AG04450 (cell line): ENCODE measurements around the gene CCDC172. TPM values are rescaled to one million over a fixed set of nuclear protein-coding genes. Genes with fewer than 3 reads are reported as not detected.

Experiments
- CTCF ChIA-PET: fragments of 300-600, 350-600 bp; formaldehyde crosslinking; extraction: SDS; loops from one replicate; lab custom pipeline; 2022; ENCODE audit warnings: antibody characterized with exemption, inconsistent platforms; lab: Charles Lee
- POLR2A ChIA-PET: fragments of 350-600 bp; formaldehyde crosslinking; extraction: SDS; loops from one replicate; lab custom pipeline; 2021; ENCODE audit warnings: antibody characterized with exemption, inconsistent platforms; lab: Yijun Ruan, JAX
- DNase-seq: peaks from one replicate; pipeline ENCODE4 v3.0.0-alpha.2; 2011; ENCODE audit warnings: low read depth, low spot score
- H3K27ac ChIP-seq: one replicate; pipeline ENCODE4 v1.5.1; 2012; ENCODE audit warnings: low read depth, low read length, control low read depth
- H3K27me3 ChIP-seq: one replicate; pipeline ENCODE4 v1.6.0; 2012; ENCODE audit warnings: low read length; ENCODE audit not compliant: control insufficient read depth, insufficient read depth
- H3K4me3 ChIP-seq: 2 replicates; pipeline ENCODE4 v1.5.1; 2011; ENCODE audit warnings: mild to moderate bottlenecking, low read depth, low read length, control low read depth
- H3K9me3 ChIP-seq: 2 replicates; pipeline ENCODE4 v1.5.1; 2012; ENCODE audit warnings: low read length; ENCODE audit not compliant: control insufficient read depth, insufficient read depth
- polyA plus RNA-seq: library from polyadenylated mRNA; depleted of rRNA; stranded (reverse); fragments of >200 nt; gene quantifications from 2 replicates; pipeline ENCODE4 v1.2.3, GENCODE V29; 2011
- TF ChIP-seq, protein P1 (sequence below): IDR thresholded peaks from 2 replicates; pipeline ENCODE4 v1.5.1; 2011; ENCODE audit warnings: low read depth, low read length, control low read depth, inconsistent platforms

Gene CCDC172
- polyA plus RNA-seq, 1 experiment = not detected

- no peak overlapping the region for H3K4me3 ChIP-seq
- CTCF ChIA-PET = interaction anchor here (0.7 to 5.7 kb wide), 21 partner anchors 10 to 1115 kb away, joined by 3 to 151 read pairs (median 4); no protein-coding TSS in a partner anchor
- no peak overlapping the region for H3K27ac ChIP-seq
- no peaks in the 10 kb centered on the region for H3K27me3 ChIP-seq
- DNase-seq = no peak
- H3K9me3 ChIP-seq = no peaks in the 10 kb centered on the region
- TF ChIP-seq, protein P1, sequence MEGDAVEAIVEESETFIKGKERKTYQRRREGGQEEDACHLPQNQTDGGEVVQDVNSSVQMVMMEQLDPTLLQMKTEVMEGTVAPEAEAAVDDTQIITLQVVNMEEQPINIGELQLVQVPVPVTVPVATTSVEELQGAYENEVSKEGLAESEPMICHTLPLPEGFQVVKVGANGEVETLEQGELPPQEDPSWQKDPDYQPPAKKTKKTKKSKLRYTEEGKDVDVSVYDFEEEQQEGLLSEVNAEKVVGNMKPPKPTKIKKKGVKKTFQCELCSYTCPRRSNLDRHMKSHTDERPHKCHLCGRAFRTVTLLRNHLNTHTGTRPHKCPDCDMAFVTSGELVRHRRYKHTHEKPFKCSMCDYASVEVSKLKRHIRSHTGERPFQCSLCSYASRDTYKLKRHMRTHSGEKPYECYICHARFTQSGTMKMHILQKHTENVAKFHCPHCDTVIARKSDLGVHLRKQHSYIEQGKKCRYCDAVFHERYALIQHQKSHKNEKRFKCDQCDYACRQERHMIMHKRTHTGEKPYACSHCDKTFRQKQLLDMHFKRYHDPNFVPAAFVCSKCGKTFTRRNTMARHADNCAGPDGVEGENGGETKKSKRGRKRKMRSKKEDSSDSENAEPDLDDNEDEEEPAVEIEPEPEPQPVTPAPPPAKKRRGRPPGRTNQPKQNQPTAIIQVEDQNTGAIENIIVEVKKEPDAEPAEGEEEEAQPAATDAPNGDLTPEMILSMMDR = no peak
- POLR2A ChIA-PET = no interaction called here
These were observed 37.5 kb upstream of the CCDC172 start for GRCh38 chr10:116286626-116287200.

- peak; percentile 7 for DNase-seq
- no peak overlapping the region for H3K4me3 ChIP-seq
- POLR2A ChIA-PET = no interaction called here
- no peaks in the 10 kb centered on the region for H3K9me3 ChIP-seq
- H3K27me3 ChIP-seq = no peaks in the 10 kb centered on the region
- H3K27ac ChIP-seq = no peak overlapping the region
- CTCF ChIA-PET = interaction anchor here (0.5 to 5.7 kb wide), 59 partner anchors 8 to 1117 kb away, joined by 3 to 151 read pairs (median 4); no protein-coding TSS in a partner anchor
- TF ChIP-seq, protein P1 = peak; percentile 78
These were observed 36.2 kb upstream of the CCDC172 start for GRCh38 chr10:116287906-116288501.

DNA sequence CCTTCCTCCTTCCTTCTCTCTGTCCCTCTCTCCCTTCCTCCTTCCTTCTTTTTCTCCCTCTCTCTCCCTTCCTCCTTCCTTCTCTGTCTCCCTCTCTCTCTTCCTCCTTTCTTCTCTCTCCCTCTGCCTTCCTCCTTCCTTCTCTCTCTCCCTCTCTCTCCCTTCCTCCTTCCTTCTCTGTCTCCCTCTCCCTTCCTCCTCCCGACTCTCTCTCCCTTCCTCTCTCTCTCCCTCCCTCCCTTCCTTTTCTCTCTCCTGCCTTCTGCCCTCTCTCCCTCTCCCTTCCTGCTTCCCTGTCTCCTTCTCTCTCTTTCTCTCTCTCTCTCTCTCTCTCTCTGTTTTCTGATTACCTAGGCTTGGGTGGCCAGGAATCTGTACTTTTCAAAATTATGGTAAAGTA lies 34.6 kb upstream of the CCDC172 start:
- POLR2A ChIA-PET = no interaction called here
- TF ChIP-seq, protein P1 = no peak
- no peak for DNase-seq
- Histone ChIP-seq H3K27ac (no peak overlapping the region), H3K4me3 (no peak overlapping the region), H3K27me3 (no peaks in the 10 kb centered on the region), H3K9me3 (no peaks in the 10 kb centered on the region)
- CTCF ChIA-PET = interaction anchor here (2.7 to 5.7 kb wide), 3 partner anchors 490 to 584 kb away, joined by 26 to 151 read pairs (median 130); no protein-coding TSS in a partner anchor

- ChIA-PET POLR2A (no interaction called here), CTCF (interaction anchor here (2.1 kb wide), 1 partner anchor 586 kb away, joined by 7 read pairs; no protein-coding TSS in a partner anchor)
- no peak for DNase-seq
- Histone ChIP-seq H3K9me3 (no peaks in the 10 kb centered on the region), H3K27me3 (no peaks in the 10 kb centered on the region), H3K4me3 (no peak overlapping the region), H3K27ac (no peak overlapping the region)
- TF ChIP-seq, protein P1 = no peak
These were observed 31.8 kb upstream of the CCDC172 start for GRCh38 chr10:116292493-116292892.

DNA sequence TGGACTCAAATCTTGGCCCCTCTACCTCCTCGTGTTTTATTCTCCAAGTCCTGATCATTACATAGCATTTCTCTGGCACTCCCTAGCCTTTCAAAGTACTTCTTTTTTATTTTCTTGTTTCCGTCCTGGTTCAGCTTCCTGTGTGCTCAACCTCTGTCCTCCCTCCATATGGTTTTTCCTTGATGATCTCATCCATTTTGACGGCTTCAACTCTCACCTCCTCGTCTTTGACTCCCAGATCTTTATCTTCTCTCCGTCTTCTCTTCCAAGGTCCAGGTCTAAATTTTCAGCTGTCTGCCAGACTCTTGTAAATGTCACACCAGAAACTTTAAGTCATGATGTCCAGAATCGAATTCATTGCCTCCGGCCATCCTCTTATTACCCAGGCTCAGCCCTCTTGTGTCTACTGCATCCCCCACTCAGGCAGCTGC lies 27.9 kb upstream of the CCDC172 start:
- Histone ChIP-seq H3K9me3 (no peaks in the 10 kb centered on the region), H3K4me3 (no peak overlapping the region), H3K27ac (no peak overlapping the region), H3K27me3 (no peaks in the 10 kb centered on the region)
- CTCF ChIA-PET = interaction anchor here (0.7 to 2.0 kb wide), 3 partner anchors 9 to 590 kb away, joined by 3 to 9 read pairs (median 4); no protein-coding TSS in a partner anchor
- POLR2A ChIA-PET = no interaction called here
- no peak for DNase-seq
- TF ChIP-seq, protein P1 = no peak
